ENCODE results near the gene MSGN1. TPM values are rescaled to one million over a fixed set of nuclear protein-coding genes. Genes with fewer than 3 reads are reported as not detected.

MSGN1 gene, protein sequence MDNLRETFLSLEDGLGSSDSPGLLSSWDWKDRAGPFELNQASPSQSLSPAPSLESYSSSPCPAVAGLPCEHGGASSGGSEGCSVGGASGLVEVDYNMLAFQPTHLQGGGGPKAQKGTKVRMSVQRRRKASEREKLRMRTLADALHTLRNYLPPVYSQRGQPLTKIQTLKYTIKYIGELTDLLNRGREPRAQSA
- total RNA-seq: not detected in 2 replicates

DNA sequence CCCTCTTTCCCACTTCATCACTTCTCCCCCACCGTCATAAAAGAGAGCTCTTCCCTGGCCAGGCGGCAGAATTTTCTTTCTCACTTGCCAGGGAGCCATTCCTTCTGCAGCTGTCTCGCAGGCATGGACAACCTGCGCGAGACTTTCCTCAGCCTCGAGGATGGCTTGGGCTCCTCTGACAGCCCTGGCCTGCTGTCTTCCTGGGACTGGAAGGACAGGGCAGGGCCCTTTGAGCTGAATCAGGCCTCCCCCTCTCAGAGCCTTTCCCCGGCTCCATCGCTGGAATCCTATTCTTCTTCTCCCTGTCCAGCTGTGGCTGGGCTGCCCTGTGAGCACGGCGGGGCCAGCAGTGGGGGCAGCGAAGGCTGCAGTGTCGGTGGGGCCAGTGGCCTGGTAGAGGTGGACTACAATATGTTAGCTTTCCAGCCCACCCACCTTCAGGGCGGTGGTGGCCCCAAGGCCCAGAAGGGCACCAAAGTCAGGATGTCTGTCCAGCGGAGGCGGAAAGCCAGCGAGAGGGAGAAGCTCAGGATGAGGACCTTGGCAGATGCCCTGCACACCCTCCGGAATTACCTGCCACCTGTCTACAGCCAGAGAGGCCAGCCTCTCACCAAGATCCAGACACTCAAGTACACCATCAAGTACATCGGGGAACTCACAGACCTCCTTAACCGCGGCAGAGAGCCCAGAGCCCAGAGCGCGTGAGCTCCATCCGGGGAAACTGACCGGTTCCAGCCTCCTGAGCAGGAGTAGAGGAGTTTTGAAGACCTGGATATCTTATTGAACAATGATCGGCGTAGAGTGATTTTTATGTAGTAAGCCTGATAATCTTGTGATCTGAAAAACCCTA is at the start of gene MSGN1:
Gene MSGN1, plus strand, starts transcription at position 65 of the 850 bp plus-strand sequence. Its CDS starts 59 bp downstream, at position 124.
- intact Hi-C loops (cut with micrococcal nuclease): no loop called here

DNA sequence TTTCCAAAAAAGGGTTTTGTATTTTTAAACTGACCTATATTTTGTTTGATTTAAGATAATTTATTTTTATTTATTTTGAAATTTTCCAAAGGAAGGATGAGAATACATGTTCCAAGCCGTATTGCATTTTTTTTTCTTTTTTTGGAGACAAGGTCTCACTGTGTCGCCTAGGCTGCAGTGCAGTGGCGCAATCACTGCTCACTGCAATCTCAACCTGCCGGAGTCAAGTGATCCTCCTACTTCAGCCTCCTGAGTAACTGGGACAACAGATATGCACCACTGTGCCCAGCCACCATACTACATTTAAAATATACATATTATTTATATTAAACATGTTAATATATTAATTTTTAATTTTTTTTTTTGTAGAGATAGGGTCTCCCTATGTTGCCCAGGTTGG is 47.4 kb upstream of the MSGN1 start:
- intact Hi-C loops (cut with micrococcal nuclease): no loop called here

DNA sequence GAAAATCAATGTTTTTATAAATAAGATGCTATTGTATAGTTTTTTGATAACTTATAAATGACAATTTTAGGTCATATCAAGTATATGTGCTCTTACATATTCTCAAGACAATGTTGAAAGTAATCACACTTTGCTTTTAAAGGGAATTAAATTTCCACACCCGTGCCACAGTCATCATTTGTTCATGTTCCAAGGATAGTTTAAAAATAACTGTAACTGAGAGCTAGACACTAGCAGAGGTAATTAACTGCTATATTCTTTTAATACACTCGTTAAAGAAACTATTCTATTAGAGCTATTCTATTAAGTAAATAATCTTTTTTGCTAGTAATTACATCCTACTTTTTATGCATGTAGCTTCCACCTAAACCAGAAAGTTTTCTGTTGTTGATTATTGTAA is 44.3 kb upstream of the MSGN1 start:
- intact Hi-C loops (cut with micrococcal nuclease): no loop called here

DNA sequence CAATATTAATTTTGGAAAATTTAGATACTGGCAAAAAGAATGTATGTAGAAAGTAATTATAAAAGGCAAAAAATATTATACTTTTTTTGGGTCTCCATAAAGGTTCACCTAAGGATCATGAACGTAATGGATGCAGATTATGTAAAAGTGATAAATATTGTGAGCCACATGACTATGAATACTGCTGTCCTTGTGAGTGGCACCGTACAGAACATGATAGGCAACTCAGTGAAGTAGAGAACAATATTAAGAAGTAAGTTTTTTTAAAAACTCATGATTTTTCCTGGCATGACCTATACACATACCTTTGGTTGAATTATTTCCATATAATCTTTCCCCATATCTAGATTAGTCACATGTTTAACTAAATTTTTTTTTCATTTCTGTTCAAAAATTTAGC is 43.7 kb upstream of the MSGN1 start:
- intact Hi-C loops (cut with micrococcal nuclease): no loop called here

DNA sequence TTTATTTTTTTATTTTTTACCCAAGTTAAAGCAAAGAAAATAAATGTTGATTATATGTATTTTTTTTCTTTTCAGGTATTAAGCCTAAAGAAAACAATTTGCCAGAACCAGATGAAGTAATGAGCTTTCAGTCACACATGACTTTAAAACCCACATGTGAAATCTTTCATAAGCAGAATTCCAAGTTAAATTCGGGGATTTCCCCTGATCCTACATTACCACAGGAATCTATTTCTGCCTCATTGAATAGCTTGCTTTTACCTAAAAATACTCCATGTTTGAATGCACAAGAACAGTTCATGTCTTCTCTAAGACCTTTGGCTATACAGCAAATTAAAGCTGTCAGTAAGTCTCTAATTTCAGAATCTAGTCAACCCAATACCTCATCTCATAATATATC is 35.7 kb upstream of the MSGN1 start:
- intact Hi-C loops (cut with micrococcal nuclease): no loop called here

DNA sequence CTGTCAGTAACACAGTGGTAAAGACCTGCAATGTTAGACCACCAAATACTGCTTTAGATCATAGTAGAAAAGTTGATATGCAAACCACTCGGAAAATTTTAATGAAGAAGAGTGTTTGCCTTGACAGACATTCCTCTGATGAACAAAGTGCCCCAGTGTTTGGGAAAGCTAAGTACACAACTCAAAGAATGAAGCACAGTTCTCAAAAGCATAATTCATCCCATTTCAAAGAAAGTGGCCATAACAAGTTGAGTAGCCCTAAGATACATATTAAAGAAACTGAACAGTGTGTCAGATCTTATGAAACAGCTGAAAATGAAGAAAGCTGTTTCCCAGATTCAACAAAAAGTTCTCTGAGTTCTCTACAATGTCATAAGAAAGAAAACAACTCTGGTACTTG is 34.8 kb upstream of the MSGN1 start:
- intact Hi-C loops (cut with micrococcal nuclease): no loop called here

DNA sequence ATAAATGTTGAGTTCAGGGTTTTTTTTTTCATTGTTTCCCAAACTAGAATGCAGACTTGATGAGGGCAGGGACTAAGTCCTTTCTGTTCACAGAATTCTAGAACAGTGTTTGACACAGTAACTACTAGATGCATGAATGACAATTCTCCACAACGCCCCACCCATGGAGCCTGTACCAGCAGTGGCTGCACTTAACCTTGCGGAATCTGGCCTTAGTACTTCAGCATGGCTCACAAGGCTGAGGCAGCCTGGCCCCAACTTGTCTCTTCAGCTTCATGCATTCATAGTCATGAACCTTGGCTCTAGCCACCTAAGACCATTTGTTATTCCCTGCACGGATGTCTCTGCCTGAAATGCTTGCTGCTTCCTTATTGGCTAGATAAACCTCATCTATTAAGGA is 29.5 kb upstream of the MSGN1 start:
- intact Hi-C loops (cut with micrococcal nuclease): no loop called here

DNA sequence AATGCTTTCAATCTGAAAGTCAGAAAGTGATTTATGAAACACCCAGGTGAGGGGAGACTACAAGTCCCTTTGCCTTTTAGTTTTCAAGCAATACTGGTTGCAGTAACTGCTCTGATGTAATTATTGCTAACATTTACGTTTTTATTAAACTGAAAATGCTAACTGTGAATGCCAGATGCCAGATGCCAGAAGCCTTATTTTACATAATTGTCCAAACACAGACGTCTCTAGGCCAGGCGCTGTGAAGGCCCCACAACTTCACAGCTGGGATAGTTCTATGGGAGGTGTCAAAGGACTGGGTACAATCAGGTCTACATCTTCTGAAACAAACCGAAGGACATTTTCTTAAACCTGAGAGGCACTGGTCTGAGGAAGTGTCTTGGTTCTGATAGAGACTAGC is 27.5 kb upstream of the MSGN1 start:
- intact Hi-C loops (cut with micrococcal nuclease): no loop called here

DNA sequence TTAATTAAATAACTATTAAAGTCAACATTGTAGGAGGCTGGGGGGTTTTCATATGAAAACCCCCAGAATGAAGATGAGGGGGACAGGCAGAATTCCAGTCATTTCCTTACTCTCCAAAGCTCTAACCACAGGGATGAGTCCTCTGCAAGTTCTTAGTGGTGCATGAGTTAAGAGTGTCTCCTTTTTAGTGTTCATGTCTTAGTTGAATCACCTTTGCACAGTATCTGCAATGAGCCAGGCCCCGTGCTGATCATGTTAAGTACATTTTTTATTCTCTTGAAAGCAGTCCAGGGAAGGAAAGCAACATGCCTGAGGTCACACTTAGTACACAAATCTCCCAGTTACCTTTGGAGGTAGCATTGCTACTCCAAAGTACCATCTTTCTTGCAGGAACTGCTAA is 25.7 kb upstream of the MSGN1 start:
- intact Hi-C loops (cut with micrococcal nuclease): no loop called here

DNA sequence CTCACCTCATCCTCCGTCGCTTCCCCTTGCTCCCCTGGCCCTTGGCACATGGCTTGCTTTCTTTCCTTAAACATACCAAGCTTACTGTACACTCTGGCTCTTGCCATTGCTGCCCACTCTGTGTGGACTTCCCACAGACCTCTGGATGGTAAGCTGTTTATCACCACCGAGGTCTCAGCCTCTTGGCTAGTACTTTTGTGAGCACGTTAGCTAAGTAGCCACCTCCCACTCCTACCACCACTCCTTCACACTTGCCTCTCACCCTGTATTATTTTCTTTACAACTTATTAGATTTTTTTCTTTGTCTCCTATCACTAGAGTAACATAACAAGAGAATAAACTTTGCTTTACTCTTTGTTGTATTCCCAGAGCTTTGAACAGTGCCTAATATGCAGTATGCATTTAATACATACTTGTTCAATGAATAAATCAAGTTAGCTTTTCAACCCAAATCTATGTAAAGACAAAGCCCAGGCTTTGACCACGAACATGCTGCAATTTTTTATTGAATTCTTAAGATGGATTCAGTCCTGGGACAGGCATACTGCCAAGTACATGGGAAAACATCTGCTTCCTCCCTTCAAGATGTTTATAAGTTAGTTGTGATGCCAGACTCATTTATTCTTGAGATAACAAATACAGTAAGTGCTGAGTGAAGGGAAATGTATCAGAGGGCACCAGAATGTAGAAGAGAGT is 25.0 kb upstream of the MSGN1 start:
- intact Hi-C loops (cut with micrococcal nuclease): no loop called here

DNA sequence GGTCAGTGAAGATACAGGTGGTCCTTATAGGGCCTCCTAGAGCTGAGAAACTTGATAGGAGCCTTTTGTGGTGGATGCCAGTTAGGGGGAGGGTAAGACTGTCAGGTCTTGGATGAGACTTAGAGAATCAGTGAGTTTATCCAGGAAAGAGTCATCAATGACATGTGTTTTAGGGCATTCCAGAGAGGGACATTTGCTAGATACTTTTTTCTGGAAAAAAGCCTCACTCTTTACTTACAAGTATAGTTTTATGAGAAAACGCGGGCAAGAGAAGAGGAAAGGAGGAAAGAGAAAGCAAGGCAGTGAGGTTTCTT is 24.5 kb upstream of the MSGN1 start:
- intact Hi-C loops (cut with micrococcal nuclease): no loop called here

DNA sequence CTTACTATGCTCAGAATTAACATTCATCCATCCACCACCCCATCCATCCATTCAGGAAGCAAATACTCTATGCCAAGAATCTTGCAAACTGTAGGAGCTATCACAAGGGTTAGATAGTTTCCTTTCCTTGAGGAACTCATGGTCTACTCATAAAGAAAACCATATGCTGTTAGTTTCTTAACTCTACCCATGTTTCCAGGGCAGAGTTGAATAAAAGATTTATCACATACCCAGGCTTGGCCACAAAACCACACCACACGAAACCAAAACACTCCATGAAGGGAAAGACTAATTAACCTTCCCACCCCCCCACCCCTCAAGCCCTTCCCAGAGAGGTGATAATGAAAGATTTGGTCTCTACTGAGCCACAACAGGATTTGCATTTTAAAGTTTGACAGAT is 23.7 kb upstream of the MSGN1 start:
- intact Hi-C loops (cut with micrococcal nuclease): no loop called here

DNA sequence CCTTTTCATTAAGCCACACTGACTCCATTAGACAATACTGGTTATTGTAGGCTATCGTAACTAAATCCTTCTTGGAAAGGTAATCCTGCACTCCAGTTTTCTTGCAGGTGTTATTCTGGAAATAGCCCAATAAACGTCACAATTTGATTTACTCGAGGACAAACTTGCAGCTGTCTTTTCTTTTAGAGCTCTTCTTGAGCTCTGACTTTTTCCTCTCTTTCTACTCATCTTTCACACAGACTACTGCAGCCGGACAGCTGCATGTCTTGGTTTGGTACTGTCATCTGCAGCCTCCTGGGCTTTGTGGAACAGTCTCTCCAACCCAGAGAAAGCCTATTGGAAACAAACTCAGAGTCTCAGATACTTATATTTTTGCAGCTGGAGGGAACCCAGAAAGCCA is 23.0 kb upstream of the MSGN1 start:
- intact Hi-C loops (cut with micrococcal nuclease): no loop called here

DNA sequence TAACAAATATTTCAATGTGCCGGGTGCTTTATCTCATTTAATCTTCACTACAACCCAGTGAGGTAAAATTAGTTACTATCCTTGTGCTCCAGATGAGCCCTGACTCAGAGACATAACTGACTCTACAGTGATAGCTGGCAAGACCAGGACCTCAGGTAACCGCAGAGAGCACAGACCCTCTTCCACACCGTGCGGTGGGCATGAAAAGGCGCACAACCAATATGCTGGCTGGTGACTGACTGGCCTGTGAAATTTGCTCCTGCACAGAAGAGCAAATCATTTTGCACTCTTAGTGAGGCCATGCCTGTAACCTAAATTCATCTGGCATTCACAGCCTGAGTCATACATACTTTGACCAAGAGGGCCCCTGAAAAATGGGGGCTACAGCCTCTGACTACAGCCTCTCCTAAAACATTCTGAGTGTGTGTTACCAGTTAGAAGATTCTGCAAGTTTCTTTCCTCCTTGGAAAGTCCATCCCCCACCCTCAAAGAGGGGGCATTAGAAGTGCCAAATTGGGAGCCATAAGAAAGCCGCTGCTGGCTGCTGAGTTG is 22.4 kb upstream of the MSGN1 start:
- intact Hi-C loops (cut with micrococcal nuclease): no loop called here

DNA sequence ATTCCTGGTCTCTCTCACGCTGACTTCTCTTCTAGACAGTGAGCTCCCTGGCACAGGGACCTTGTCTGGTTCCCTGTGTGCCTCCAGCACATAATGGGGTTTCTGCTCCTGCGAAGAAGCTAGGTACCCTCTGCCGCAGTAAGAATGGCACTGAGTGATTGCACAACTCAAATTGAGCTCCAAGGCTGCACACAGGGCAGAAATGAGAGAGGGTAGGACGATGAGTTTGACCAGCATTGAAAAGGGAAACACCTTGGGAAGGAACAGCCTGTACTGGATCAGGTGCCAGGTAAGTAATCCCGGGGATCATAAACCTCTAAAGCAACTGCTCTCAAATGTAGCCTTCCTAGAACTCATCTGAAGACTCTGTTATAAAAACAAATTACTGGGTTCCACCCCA is 21.0 kb upstream of the MSGN1 start:
- intact Hi-C loops (cut with micrococcal nuclease): no loop called here

DNA sequence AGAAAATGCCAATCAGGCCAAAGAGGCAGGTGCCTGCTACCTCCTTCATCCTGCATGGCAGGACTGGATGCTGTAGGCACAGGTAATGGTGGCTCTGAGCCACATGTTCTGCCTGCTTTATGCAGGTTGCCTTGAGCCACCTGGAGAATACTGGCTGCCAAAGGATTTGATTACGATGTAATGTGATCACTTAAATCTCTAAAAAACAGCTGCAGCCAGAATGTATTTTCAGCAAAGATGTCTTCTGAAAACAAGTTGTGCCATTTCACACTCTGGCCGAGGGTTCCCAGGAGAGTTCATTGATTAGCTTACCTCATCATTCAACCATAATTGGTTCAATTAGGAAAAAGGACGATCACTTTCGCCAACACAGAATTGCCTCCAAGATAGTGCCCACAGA is 17.9 kb upstream of the MSGN1 start:
- intact Hi-C loops (cut with micrococcal nuclease): no loop called here

DNA sequence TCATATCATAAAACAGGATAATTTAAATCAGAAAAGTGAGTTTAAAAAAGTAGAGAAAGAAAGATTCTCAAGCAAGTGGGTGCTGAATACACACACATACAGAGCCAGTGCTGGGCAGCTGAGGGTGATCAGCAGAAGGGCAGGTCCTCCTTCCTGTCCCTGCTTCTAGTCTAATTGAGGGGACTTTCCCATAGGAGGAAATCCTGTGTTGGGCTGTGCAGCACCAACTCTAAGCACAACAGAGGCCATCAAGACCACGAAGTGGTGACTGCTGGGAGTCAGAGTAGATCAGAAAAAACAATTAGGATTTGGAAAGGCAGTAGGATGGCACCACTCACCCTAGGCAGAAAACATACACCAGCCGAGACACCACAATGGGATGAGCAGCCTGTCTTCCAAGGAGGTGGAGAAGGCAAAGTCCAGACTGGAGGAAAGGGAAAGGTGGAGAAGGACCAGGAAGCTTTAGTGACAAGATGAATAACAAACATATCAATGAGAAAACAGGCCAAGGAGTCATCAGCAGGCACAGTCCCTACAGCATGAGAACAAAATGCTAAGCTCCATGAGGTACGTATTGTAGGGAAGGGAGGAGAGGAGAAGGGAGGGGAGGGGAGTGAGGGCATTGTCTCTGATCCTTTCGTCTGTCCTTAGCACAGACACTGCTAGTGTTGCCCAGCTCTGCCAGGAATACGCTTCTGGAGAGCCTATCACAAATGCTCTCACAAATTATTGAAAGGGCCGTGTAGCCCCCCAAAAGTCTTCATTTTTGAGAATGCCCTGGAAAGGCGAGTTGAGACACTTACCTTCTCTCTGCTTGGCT is 16.7 kb upstream of the MSGN1 start:
- intact Hi-C loops (cut with micrococcal nuclease): no loop called here

DNA sequence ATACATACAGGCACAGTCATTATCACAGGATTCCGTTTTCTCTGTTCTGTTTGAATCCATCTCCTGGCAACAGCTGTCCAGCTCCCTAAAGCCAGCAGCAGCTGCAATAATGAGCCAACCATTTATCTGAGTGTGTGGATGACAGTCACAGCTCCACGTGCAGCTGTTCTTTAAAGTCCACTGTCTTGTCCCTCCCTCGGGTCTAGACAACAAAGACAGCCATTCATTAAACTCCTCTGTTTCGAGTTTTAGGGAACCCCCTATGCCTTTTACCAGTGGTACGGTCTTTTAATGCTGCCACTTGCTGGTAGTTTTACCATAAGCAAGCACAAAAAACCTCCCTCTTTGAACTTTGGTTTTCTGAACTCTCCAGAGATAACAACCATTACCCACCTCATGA is 16.0 kb upstream of the MSGN1 start:
- intact Hi-C loops (cut with micrococcal nuclease): no loop called here

DNA sequence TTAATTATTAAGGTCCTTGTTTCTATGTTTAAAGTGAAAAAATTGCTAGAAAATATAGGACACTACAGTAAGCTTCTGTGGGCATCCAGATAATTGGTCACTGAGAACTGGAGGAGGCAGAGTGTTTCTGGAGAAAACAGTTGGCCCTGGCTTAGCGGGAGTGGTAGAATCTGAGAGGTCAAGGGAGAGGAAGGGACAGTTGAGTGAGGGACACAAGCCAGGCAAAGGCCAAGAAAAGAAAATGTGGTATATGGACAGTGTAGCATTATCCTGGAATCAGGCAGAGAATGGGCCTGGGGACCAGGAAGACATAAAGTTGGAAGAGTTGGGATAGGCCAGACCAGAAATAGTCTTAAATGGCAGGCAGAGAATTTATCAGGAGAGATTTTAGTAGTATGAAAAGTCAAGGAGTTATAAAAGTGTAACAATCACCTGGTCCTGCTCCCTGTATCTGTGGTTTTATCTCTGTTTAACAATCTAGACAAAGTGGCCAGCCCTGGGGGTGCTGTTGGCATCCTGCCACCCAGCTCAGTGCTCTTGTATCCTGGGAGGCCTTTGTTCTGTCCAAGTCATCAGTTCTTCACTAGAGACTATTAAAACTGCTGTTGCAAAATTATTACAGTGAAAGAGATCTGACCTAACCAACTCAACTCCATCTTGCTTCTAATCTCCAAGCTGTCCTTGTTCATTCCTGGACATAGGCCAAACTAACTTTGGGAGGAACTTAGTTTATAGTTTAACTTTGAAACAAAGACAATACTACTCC is 15.4 kb upstream of the MSGN1 start:
- intact Hi-C loops (cut with micrococcal nuclease): no loop called here

DNA sequence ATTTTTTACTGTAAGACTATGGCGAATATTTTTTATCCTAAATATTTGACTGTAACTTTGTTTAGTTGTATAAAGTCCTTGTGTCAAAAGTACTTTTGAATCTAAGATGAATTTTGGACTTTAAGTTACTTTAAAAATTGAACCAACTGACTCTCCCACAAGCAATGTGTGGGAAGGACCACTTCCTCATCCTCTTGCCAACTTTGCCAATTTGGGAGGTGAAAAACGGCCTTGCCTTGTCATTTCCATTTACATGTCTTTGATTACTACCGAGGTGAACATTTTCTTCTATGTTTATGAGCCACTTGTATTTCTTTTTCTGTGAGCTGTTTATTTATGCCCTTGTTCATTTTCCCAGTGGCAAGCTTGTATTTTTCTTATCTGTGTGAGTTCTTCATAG is 12.8 kb upstream of the MSGN1 start:
- intact Hi-C loops (cut with micrococcal nuclease): no loop called here

DNA sequence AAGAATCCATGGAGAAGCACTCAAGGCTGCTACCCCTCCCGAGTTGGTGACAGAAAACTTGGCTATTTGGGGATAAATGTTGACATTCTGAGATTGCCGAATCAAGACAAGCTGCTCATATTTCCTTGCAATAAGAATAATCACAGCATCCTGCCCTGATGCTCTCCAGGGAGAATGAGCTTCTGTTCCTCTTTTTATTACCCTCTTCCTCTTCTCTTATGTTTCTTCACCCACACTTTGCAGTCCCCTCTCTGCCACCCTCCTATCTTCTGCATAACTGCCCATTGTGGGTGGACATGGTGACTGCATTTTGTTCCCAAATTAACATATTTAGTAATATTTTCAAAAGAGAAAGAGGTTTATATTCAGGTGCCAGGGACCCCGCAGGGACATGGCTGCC is 11.9 kb upstream of the MSGN1 start:
- intact Hi-C loops (cut with micrococcal nuclease): no loop called here

Data from T-helper 1 cell treated with Interleukin-12 subunit alpha and Interleukin-12 subunit beta and Interleukin-4 antibody, amounts not matched to agents 30 ng/mL and 1 ng/mL, for 36 hours (primary cell).